ENCODE data around the gene MIEF1.

The MIEF1 gene

DNA sequence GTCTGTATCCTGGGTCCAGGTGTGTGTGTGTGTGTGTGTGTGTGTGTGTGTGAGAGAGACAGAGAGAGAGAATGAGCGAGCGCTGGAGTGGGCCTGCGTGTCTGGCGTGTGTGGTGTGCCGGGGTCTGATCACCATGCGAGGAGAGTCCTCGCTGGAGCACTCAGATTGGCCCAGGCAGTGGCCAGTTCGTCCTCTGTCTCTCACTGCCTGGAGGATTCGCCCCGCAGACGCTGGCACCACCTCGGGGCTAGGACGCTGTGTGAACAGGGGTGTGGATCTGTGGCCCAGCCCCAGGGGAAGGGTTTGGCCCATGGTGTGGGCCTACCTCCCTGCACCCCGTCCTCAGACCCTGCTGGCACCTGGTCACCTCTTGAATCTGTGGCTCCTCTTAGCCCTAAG lies 56.9 kb downstream of the MIEF1 start:
- DNase-seq (ENCODE audit: low read depth): no peak

DNA sequence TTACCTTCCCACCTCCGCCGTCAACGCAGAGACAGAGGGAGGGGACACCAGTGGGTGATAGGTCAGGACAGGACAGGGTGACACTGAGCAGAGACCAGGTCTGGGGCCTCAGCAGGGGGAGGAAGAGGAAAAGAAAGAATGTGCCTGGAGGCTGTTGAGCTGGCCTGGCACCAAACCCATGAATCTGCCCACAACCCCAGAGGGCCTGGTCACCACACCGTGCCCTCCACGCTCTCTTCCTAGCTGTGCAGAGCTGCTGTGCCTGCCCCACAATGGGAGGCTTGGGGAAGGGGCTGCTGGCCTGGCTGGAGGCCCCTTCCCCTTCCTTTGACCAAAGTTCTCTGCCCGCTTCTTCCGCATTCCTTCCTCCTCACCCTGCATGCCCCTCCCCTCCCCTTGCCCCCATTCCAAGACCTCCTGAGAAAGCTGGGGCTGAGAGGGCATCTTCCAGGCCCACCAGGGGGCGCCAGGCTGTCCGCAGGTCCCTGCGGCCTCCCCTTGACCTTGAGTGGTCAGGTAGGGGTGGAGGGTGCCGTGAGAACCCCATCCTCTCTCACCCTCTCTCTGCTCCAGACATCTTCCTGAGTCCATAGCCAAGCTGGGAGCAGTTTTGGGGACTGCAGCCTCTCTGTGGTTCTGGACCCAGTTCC lies 57.5 kb downstream of the MIEF1 start:
- no peak for DNase-seq (ENCODE audit: low read depth)

DNA sequence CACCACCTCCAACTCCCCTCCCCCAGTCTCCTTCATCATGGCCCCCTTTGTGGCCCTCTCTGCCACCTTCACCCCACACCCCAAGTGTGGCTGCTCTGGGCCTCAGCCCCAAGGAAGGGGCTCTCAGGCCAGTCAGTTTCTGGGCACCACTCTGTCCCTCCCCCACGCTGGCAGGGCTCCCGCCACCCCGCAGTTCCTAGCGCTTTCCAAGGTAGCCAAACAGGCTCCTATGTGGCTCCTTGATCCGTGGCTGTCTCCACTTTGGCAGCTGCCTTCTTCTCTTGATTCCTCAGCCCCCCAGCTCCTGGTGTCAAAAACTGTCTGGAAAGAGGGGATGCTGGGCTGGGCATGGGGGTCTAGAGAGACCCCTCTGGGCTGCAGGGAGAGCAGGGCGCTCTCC lies 58.0 kb downstream of the MIEF1 start:
- no peak for DNase-seq (ENCODE audit: low read depth)

DNA sequence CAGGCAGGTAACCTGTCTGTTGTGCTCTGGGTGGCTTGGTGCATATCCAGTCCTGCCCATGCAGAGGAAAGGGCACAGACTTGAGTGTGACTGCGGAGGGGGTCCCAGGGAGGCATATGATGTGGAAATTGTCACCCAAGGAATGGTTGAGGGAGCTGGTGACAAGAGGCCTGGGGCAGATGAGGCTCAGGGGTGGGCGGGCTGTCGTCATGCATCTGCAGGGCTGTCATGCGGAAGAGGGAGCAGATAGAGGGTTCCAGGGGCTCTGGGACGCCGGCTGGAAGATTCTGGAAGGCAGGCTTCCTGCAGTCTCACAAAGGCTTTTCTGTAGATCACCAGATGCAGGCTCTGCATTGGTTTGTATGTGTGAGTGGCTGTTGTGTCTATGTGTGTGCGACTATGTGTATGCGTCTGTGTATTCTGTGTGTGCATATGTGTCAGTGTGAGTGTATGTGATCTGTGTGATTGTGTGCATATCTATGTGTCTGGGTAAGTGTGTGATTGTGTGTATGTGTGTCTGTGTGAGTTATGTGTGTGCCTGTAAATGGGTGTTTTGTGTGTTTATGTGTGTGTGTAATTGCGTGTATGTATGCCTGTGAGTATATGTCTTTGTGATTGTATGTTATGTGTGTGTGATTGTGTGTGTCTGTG lies 60.9 kb downstream of the MIEF1 start:
- DNase-seq (ENCODE audit: low read depth): no peak

DNA sequence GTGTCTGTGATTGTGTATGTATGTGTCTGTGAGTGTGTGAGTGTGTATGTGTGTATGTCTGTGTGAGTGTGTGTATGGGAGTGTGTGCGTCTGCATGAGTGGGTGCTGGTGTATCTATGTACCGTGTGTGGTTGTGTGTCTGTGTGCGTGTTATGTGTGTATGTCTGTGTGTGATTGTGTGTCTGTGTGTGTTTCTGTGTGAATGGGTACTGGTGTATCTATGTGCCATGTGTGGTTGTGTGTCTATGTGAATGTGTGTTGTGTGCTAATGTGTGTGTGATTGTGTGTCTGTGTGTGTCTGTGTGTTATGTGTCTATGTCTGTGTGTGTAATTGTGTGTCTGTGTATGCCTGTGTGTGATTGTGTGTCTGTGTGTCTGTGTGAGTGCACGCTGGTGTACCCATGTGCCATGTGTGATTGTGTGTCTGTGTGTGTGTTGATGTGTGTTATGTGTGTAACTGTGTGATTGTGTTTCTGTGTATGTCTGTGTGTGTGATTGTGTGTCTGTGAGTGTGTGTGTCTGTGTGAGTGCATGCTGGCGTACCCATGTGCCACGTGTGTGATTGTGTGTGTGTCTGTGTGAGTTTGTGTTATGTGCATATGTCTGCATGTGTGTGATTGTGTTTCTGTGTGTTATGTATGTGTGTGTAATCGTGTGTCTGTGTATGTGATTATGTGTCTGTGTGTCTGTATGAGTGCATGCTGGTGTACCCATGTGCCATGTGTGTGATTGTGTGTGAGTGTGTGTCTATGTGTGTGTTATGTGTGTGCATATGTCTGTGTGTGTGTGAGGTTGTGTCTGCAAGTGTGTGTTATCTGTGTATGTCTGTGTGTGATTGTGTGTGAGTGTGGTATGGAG lies 61.7 kb downstream of the MIEF1 start:
- DNase-seq (ENCODE audit: low read depth): no peak

DNA sequence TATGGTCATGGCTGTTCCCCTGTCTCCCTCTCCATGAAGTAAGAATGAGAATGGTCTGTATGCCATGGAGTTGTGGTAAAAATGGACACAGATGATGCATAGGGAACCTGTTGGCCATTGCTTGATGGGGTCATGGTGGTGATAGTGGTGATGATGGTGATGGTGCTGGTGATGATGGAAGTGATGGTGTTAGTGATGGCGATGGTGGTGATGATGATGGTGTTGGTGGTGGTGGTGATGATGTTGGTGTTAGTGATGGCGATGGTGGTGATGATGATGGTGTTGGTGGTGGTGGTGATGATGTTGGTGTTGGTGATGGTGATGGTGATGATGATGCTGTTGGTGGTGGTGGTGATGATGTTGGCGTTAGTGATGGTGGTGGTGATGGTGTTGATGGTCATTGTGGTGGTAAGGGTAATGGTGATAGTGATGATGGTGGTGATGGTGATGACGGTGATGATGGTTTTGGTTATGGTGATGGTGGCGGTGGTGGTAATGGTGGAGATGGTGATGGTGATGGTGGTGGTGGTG lies 63.4 kb downstream of the MIEF1 start:
- no peak for DNase-seq (ENCODE audit: low read depth)

DNA sequence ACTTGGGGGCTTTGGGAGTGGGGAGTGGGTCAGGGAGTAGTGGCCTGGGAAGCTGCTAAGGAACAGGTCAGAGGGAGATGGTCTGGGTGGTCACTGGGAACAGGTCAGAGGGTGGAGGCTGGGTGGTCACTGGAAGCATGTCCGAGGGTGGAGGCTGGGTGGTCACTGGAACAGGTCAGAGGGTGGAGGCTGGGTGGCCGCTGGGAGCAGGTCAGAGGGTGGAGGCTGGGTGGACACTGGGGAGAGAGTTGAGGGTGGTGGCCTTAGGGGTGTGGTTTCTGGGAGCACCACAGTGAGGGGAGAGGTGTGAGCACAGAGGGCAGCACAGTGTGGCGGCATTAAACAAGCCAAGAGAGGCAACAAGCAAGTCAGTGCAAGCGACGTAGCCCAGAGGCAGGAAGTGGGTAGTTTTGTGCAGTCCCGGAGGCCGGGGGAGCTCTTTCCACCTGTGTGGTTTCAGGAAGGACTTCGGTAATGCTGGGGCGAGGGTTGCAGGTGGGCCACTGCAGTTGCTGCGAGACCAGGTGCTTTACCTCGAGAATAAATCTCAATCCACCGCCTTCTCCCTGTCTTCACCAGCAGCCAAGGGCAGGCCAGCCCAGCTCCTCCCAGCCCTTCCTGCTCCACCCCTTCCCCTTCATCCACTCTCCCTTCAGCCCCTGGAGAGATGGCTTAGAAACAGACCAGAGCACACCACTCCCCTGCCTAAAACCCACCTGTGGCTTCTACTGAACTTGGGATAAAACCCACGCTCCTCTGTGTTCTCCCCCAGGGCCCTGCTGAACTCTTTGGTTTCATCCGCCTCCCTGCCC lies 65.3 kb downstream of the MIEF1 start:
- DNase-seq (ENCODE audit: low read depth): no peak
